K562 (cell line): ENCODE results near the gene DOCK3. TPM values are rescaled to one million over a fixed set of nuclear protein-coding genes. Genes with fewer than 3 reads are reported as not detected.

Experiments
- ATAC-seq: fragments of 200-7000 bp; cut with Tn5 transposase; 3 replicates; pipeline ENCODE4 v1.9.1; 2020; ENCODE audit warnings: moderate library complexity
- BruUV-seq: library from RNA; stranded (reverse); fragments of 400-500 nt; replicated peaks from 2 replicates; lab custom pipeline; 2021; lab: Mats Ljungman, UMichigan
- CTCF ChIA-PET: fragments of 300-600 bp; formaldehyde crosslinking; extraction: SDS; loops from one replicate; lab custom pipeline; 2021; ENCODE audit warnings: low intra/inter-chr PET ratio; lab: Yijun Ruan, JAX
- POLR2A ChIA-PET: fragments of 300-600, 350-650 bp; sonication (Branson Sonifier 250); formaldehyde crosslinking; extraction: SDS; loops from one replicate; lab custom pipeline; 2021; ENCODE audit warnings: antibody characterized with exemption, inconsistent platforms; lab: Yijun Ruan, JAX
- DNase-seq, 4 experiments: peaks; one replicate each; pipeline versions ENCODE4 v3.0.0 to v3.0.0-alpha.2; 2011 to 2018; ENCODE audit warnings: low spot score in 3 of 4, mixed read lengths in 3 of 4; ENCODE audit errors: extremely low read depth in 1 of 4
- FAIRE-seq: peaks from 2 replicates; lab custom pipeline; 2011; peaks lifted over from hg19 to GRCh38; lab: Jason Lieb, UNC
- H2AFZ ChIP-seq: 2 replicates; pipeline ENCODE4 v1.6.0; 2011; ENCODE audit warnings: low read depth, low read length, control low read depth, inconsistent platforms
- H3K27ac ChIP-seq: fragments of 200-600 bp; 3 replicates; pipeline ENCODE4 v1.8.0; 2011; ENCODE audit warnings: low read depth, mild to moderate bottlenecking, control low read depth, inconsistent platforms, low read length, moderate library complexity, mixed read lengths; ENCODE audit errors: extremely low read depth
- H3K27me3 ChIP-seq, 2 experiments: fragments of 300-600 bp in 1 of 2; 2 replicates in 1 of 2; 3 replicates in 1 of 2; pipeline versions ENCODE4 v1.6.0 to v1.8.0; 2011; ENCODE audit warnings: inconsistent platforms in 2 of 2, low read length in 2 of 2, mild to moderate bottlenecking in 1 of 2, mixed read lengths in 1 of 2, moderate library complexity in 1 of 2; ENCODE audit not compliant: control insufficient read depth in 2 of 2, insufficient read depth in 2 of 2
- H3K36me3 ChIP-seq: fragments of 300-600 bp; 3 replicates; pipeline ENCODE4 v1.8.0; 2011; ENCODE audit warnings: mild to moderate bottlenecking, low read length, inconsistent platforms; ENCODE audit not compliant: control insufficient read depth, insufficient read depth
- H3K4me1 ChIP-seq, 2 experiments: fragments of 200-600 bp in 1 of 2; replicated peaks in 1 of 2; 2 replicates in 1 of 2; 3 replicates in 1 of 2; pipeline versions ENCODE4 v1.5.1 to v1.8.0; 2011; ENCODE audit warnings: inconsistent platforms in 2 of 2, low read length in 2 of 2, mild to moderate bottlenecking in 1 of 2, mixed read lengths in 1 of 2, moderate library complexity in 1 of 2; ENCODE audit not compliant: control insufficient read depth in 2 of 2, insufficient read depth in 2 of 2
- H3K4me2 ChIP-seq: 2 replicates; pipeline ENCODE4 v1.6.1; 2011; ENCODE audit warnings: low read length, control low read depth, inconsistent platforms, mixed read lengths; ENCODE audit not compliant: insufficient read depth
- H3K4me3 ChIP-seq: fragments of 200-600 bp; sonication (generic), shearing (Covaris generic); 2 replicates; pipeline ENCODE4 v1.5.1; 2016; ENCODE audit warnings: control low read depth, inconsistent platforms
- H3K79me2 ChIP-seq: fragments of 200-600 bp; 3 replicates; pipeline ENCODE4 v1.8.0; 2011; ENCODE audit warnings: low read length, inconsistent platforms; ENCODE audit not compliant: control insufficient read depth, insufficient read depth
- H3K9ac ChIP-seq, 2 experiments: 2 replicates each; pipeline versions ENCODE4 v1.6.0 to v1.6.1; 2011; ENCODE audit warnings: low read depth in 2 of 2, low read length in 2 of 2, control low read depth in 1 of 2, inconsistent platforms in 1 of 2, mild to moderate bottlenecking in 1 of 2, mixed read lengths in 1 of 2; ENCODE audit not compliant: insufficient read depth in 1 of 2
- H3K9me1 ChIP-seq: one replicate; pipeline ENCODE4 v1.6.0; 2011; ENCODE audit warnings: inconsistent platforms, mild to moderate bottlenecking, low read length, moderate library complexity; ENCODE audit not compliant: control insufficient read depth, insufficient read depth
- H3K9me3 ChIP-seq: replicated peaks from 2 replicates; pipeline ENCODE4 v1.5.1; 2011; ENCODE audit warnings: low read depth, low read length, inconsistent platforms; ENCODE audit not compliant: control insufficient read depth, insufficient read depth
- H4K20me1 ChIP-seq: replicated peaks from 2 replicates; pipeline ENCODE4 v1.6.1; 2011; ENCODE audit warnings: low read length, inconsistent platforms, mixed read lengths; ENCODE audit not compliant: control insufficient read depth, insufficient read depth
- HMBOX1 ChIP-seq: sonication (generic); IDR thresholded peaks from 2 replicates; pipeline ENCODE4 v1.6.1; 2016
- NFIC ChIP-seq: fragments of 450-650 bp; IDR thresholded peaks from 2 replicates; pipeline ENCODE4 v1.6.1; 2017; ENCODE audit warnings: mild to moderate bottlenecking, inconsistent platforms
- NFIX ChIP-seq: fragments of 250-450 bp; sonication (Bioruptor Pico); IDR thresholded peaks from 2 replicates; pipeline ENCODE4 v1.4.0; 2020; ENCODE audit warnings: low read depth, mild to moderate bottlenecking, moderate library complexity
- WGBS: fragments of 100-300 bp; shearing (Covaris generic); methylation state at CpG from one replicate; pipeline ENCODE4 v1.1.6; 2016; ENCODE audit warnings: low coverage, mixed read lengths; ENCODE audit not compliant: insufficient coverage; ENCODE audit errors: missing lambda C conversion rate; 5-methylcytosine and 5-hydroxymethylcytosine counted together
- in situ Hi-C: fragments of 300-500 bp; cut with MboI; formaldehyde crosslinking; loops from 4 replicates; pipeline ENCODE4 v1.15.0; 2018; ENCODE audit warnings: inconsistent platforms, mixed read lengths
- intact Hi-C: fragments of 100-400 bp; cut with micrococcal nuclease; formaldehyde crosslinking; loops from 2 replicates; pipeline ENCODE4 v1.14.2; 2022
- polyA plus RNA-seq, 8 experiments: library from polyadenylated mRNA; depleted of rRNA in 4 of 8; stranded (reverse) in 5 of 8; unstranded in 3 of 8; fragments of >200 nt; fragmentation: Nextera tagmentation in 2 of 8; fragmentation: Illumina TruSeq in 1 of 8; extraction: Ambion mirVana in 2 of 8; extraction: Trizol in 1 of 8; gene quantifications; 2 replicates each; pipeline versions ENCODE4 v1.2.1 to v1.2.3, GENCODE V29; 2011 to 2014; ENCODE audit warnings: inconsistent platforms in 1 of 8, missing spikeins in 1 of 8
- total RNA-seq, 7 experiments: library from RNA; depleted of rRNA in 6 of 7; stranded (reverse); fragments of >200 nt in 6 of 7; fragmentation: Illumina TruSeq in 2 of 7; extraction: Trizol in 2 of 7; gene quantifications; 2 replicates each; pipeline versions ENCODE4 v1.2.1 to v1.2.3, GENCODE V29; 2011 to 2021; ENCODE audit warnings: low replicate concordance in 1 of 7
- TF ChIP-seq, protein P1 (sequence below): fragments of 450-650 bp; IDR thresholded peaks from 2 replicates; pipeline ENCODE4 v1.6.1; 2016; ENCODE audit warnings: low read depth

The DOCK3 gene
- total and polyA plus RNA-seq, 9 of the 15 experiments (the other 6 are each of a cell fraction or from before 2014, with no cell fraction given) = under 0.01 to 0.03 (median 0.01) TPM; not detected in 4

- no peak for FAIRE-seq
- H4K20me1 ChIP-seq = no peaks in the 10 kb centered on the region
These were observed 40.2 kb downstream of the DOCK3 start for GRCh38 chr3:50714946-50715345.

GRCh38 chr3:50724831-50725230, 50.1 kb downstream of the DOCK3 start:
- ChIA-PET POLR2A (no interaction called here), CTCF (no interaction called here)
- Histone ChIP-seq H3K4me3 (no peak overlapping the region), H3K79me2 (no peaks in the 10 kb centered on the region), H4K20me1 (no peaks in the 10 kb centered on the region), H3K9me1 (no peaks in the 10 kb centered on the region), H3K27me3 (no peaks in the 10 kb centered on the region), H3K36me3 (no peaks in the 10 kb centered on the region), H3K9me3 (no peaks in the 10 kb centered on the region), H3K27ac (no peak overlapping the region), H3K9ac (no peak overlapping the region), H3K4me1 (no peaks in the 10 kb centered on the region), H2AFZ (no peak overlapping the region), H3K4me2 (no peak overlapping the region)
- FAIRE-seq (no peak), DNase-seq (no peak), ATAC-seq (no peak)
- WGBS = 0% methylated on average over 4 of the region's 4 CpGs
- intact Hi-C loops (no loop called here), in situ Hi-C loops (no loop called here)
- no TSS peak for BruUV-seq
- TF ChIP-seq, protein P1, sequence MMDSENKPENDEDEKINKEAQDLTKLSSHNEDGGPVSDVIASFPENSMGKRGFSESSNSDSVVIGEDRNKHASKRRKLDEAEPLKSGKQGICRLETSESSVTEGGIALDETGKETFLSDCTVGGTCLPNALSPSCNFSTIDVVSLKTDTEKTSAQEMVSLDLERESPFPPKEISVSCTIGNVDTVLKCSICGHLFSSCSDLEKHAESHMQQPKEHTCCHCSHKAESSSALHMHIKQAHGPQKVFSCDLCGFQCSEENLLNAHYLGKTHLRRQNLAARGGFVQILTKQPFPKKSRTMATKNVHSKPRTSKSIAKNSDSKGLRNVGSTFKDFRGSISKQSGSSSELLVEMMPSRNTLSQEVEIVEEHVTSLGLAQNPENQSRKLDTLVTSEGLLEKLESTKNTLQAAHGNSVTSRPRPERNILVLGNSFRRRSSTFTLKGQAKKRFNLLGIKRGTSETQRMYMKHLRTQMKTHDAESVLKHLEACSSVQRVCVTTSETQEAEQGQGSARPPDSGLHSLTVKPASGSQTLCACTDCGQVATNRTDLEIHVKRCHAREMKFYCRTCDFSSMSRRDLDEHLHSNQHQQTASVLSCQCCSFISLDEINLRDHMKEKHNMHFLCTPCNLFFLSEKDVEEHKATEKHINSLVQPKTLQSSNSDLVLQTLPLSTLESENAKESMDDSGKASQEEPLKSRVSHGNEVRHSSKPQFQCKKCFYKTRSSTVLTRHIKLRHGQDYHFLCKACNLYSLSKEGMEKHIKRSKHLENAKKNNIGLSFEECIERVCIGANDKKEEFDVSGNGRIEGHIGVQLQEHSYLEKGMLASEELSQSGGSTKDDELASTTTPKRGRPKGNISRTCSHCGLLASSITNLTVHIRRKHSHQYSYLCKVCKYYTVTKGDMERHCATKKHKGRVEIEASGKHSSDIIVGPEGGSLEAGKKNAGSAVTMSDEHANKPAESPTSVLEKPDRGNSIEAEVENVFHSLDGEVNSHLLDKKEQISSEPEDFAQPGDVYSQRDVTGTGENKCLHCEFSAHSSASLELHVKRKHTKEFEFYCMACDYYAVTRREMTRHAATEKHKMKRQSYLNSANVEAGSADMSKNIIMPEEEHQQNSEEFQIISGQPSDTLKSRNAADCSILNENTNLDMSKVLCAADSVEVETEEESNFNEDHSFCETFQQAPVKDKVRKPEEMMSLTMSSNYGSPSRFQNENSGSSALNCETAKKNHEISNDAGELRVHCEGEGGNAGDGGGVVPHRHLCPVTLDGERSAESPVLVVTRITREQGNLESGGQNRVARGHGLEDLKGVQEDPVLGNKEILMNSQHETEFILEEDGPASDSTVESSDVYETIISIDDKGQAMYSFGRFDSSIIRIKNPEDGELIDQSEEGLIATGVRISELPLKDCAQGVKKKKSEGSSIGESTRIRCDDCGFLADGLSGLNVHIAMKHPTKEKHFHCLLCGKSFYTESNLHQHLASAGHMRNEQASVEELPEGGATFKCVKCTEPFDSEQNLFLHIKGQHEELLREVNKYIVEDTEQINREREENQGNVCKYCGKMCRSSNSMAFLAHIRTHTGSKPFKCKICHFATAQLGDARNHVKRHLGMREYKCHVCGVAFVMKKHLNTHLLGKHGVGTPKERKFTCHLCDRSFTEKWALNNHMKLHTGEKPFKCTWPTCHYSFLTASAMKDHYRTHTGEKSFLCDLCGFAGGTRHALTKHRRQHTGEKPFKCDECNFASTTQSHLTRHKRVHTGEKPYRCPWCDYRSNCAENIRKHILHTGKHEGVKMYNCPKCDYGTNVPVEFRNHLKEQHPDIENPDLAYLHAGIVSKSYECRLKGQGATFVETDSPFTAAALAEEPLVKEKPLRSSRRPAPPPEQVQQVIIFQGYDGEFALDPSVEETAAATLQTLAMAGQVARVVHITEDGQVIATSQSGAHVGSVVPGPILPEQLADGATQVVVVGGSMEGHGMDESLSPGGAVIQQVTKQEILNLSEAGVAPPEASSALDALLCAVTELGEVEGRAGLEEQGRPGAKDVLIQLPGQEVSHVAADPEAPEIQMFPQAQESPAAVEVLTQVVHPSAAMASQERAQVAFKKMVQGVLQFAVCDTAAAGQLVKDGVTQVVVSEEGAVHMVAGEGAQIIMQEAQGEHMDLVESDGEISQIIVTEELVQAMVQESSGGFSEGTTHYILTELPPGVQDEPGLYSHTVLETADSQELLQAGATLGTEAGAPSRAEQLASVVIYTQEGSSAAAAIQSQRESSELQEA = no peak

More at GRCh38 chr3:50714946-50715345, 40.2 kb downstream of the DOCK3 start:
- BruUV-seq = no TSS peak
- DNase-seq = no peak
- 9% methylated on average over 4 of the region's 4 CpGs for WGBS
- ChIA-PET CTCF (no interaction called here), POLR2A (no interaction called here)
- Histone ChIP-seq H3K27me3 (no peaks in the 10 kb centered on the region), H3K4me2 (no peak overlapping the region), H3K9ac (no peak overlapping the region), H3K9me1 (no peaks in the 10 kb centered on the region), H2AFZ (no peak overlapping the region), H3K79me2 (no peaks in the 10 kb centered on the region), H3K9me3 (no peaks in the 10 kb centered on the region), H3K27ac (no peak overlapping the region), H3K4me3 (no peak overlapping the region), H3K4me1 (no peaks in the 10 kb centered on the region), H3K36me3 (no peaks in the 10 kb centered on the region)
- intact Hi-C loops = no loop called here
- no peak for TF ChIP-seq HMBOX1
- peak; percentile 87 for TF ChIP-seq NFIC
- TF ChIP-seq NFIX (CRISPR knock-in tag) = peak; percentile 53; the same call in 1 of the 2 replicates
- in situ Hi-C loops = no loop called here
- no peak for ATAC-seq
